ENCODE results near the gene RTL1. TPM values are rescaled to one million over a fixed set of nuclear protein-coding genes. Genes with fewer than 3 reads are reported as not detected.

RTL1 gene
- total and polyA plus RNA-seq, 2 of the 8 experiments (the other 6 are each of a cell fraction or from before 2014, with no cell fraction given): not detected

- TF ChIP-seq POU5F1 (IDR thresholded peaks at IDR 0.05; ENCODE audit: low read depth, low read length): no peak
- no peak for TF ChIP-seq YY1 (IDR thresholded peaks at IDR 0.05; ENCODE audit: low read depth, low read length)
These were observed 30.4 kb downstream of the RTL1 start (continued) for GRCh38 chr14:100873096-100873482.

Data from H1 (cell line).